HepG2 (cell line): Measurements from ENCODE around the gene PHKB. TPM values are rescaled to one million over a fixed set of nuclear protein-coding genes. Genes with fewer than 3 reads are reported as not detected.
A peak's percentile ranks its signal among the peaks of the same experiment; 100 is the strongest.

ENCODE experiments used
- ASH2L ChIP-seq: fragments of 300-600, 200-600 bp; sonication (generic); IDR thresholded peaks from 2 replicates; pipeline ENCODE4 v1.7.0; 2017; ENCODE audit warnings: low read depth, mild to moderate bottlenecking, moderate library complexity, mixed read lengths, low read length; ENCODE audit not compliant: insufficient read length
- ATAD3A ChIP-seq: sonication (generic); formaldehyde crosslinking; IDR thresholded peaks from 2 replicates; pipeline ENCODE4 v1.4.0; 2020; ENCODE audit warnings: missing genetic modification reagents
- CBX5 ChIP-seq: sonication (generic); formaldehyde crosslinking; IDR thresholded peaks from 2 replicates; pipeline ENCODE4 v1.4.0; 2020; ENCODE audit warnings: missing genetic modification reagents, borderline replicate concordance
- FIP1L1 ChIP-seq: fragments of 200-400 bp; formaldehyde crosslinking; IDR thresholded peaks from 2 replicates; pipeline ENCODE4 v1.6.1; 2018; ENCODE audit warnings: low read depth, mild to moderate bottlenecking, low read length, moderate library complexity, borderline replicate concordance; ENCODE audit not compliant: insufficient read depth
- FOXK1 ChIP-seq: sonication (generic); formaldehyde crosslinking; IDR thresholded peaks from 2 replicates; pipeline ENCODE4 v1.4.0; 2020; ENCODE audit warnings: low read depth, missing genetic modification reagents, borderline replicate concordance
- HHEX ChIP-seq: IDR thresholded peaks from 2 replicates; pipeline ENCODE4 v1.6.1; 2016; ENCODE audit warnings: control low read depth
- HNRNPH1 ChIP-seq: fragments of 200-400 bp; formaldehyde crosslinking; optimal IDR thresholded peaks from 2 replicates; pipeline ENCODE3; 2017; ENCODE audit warnings: mild to moderate bottlenecking, low read depth, low read length
- HOMEZ ChIP-seq: IDR thresholded peaks from 2 replicates; pipeline ENCODE4 v1.6.1; 2016; ENCODE audit warnings: low read depth
- JDP2 ChIP-seq: sonication (generic); formaldehyde crosslinking; IDR thresholded peaks from 2 replicates; pipeline ENCODE4 v1.8.1; 2022; ENCODE audit warnings: missing genetic modification reagents, borderline replicate concordance
- KAT8 ChIP-seq: IDR thresholded peaks from 2 replicates; pipeline ENCODE4 v1.6.1; 2016; ENCODE audit warnings: missing genetic modification reagents, missing compliant biosample characterization
- MBNL3 ChIP-seq: fragments of 250-450 bp; sonication (Bioruptor Pico); conservative IDR thresholded peaks from 2 replicates; pipeline ENCODE4 v1.8.0; 2022; ENCODE audit warnings: mild to moderate bottlenecking, inconsistent platforms
- MIER2 ChIP-seq: IDR thresholded peaks from 2 replicates; pipeline ENCODE4 v1.6.1; 2016; ENCODE audit warnings: missing biosample characterization, missing genetic modification reagents
- NCOA1 ChIP-seq: sonication (generic); formaldehyde crosslinking; IDR thresholded peaks from 2 replicates; pipeline ENCODE4 v1.9.0; 2021; ENCODE audit warnings: missing genetic modification reagents
- NR1H2 ChIP-seq: sonication (generic); formaldehyde crosslinking; IDR thresholded peaks from 2 replicates; pipeline ENCODE4 v1.8.1; 2022; ENCODE audit warnings: low read depth, missing genetic modification reagents, borderline replicate concordance
- PAXIP1 ChIP-seq: sonication (generic); formaldehyde crosslinking; conservative IDR thresholded peaks from 2 replicates; pipeline ENCODE4 v1.4.0; 2020; ENCODE audit warnings: mild to moderate bottlenecking, missing genetic modification reagents, moderate library complexity
- POLR2AphosphoS5 ChIP-seq: IDR thresholded peaks from 2 replicates; pipeline ENCODE4 v1.6.1; 2012; ENCODE audit warnings: low read depth, low read length
- SCMH1 ChIP-seq: sonication (generic); formaldehyde crosslinking; IDR thresholded peaks from 2 replicates; pipeline ENCODE4 v1.9.0; 2021; ENCODE audit warnings: missing genetic modification reagents, mild to moderate bottlenecking, borderline replicate concordance
- TGIF2 ChIP-seq: IDR thresholded peaks from 2 replicates; pipeline ENCODE4 v1.6.1; 2016; ENCODE audit warnings: control low read depth, missing compliant biosample characterization
- THRA ChIP-seq: sonication (generic); formaldehyde crosslinking; IDR thresholded peaks from 2 replicates; pipeline ENCODE4 v1.4.0; 2020; ENCODE audit warnings: missing genetic modification reagents, borderline replicate concordance
- ZNF232 ChIP-seq: sonication (generic); formaldehyde crosslinking; IDR thresholded peaks from 2 replicates; pipeline ENCODE4 v1.4.0; 2020; ENCODE audit warnings: missing genetic modification reagents, borderline replicate concordance
- ZNF33A ChIP-seq: sonication (generic); formaldehyde crosslinking; IDR thresholded peaks from 2 replicates; pipeline ENCODE4 v1.5.1; 2020; ENCODE audit warnings: missing genetic modification reagents, mild to moderate bottlenecking, moderate library complexity, borderline replicate concordance
- ZNF605 ChIP-seq: sonication (generic); formaldehyde crosslinking; IDR thresholded peaks from 2 replicates; pipeline ENCODE4 v1.8.0; 2022; ENCODE audit warnings: mild to moderate bottlenecking, missing genetic modification reagents
- ZNF616 ChIP-seq: sonication (generic); formaldehyde crosslinking; IDR thresholded peaks from 2 replicates; pipeline ENCODE4 v1.5.0; 2020; ENCODE audit warnings: low read depth, mild to moderate bottlenecking, missing genetic modification reagents
- ZNF670 ChIP-seq: sonication (generic); formaldehyde crosslinking; IDR thresholded peaks from 2 replicates; pipeline ENCODE4 v1.8.0; 2022; ENCODE audit warnings: mild to moderate bottlenecking, missing genetic modification reagents, borderline replicate concordance
- ZNF816 ChIP-seq: sonication (generic); formaldehyde crosslinking; IDR thresholded peaks from 2 replicates; pipeline ENCODE4 v1.8.0; 2022; ENCODE audit warnings: missing genetic modification reagents, mild to moderate bottlenecking, borderline replicate concordance
- polyA plus RNA-seq, 8 experiments: library from polyadenylated mRNA; depleted of rRNA in 3 of 8; stranded (reverse) in 7 of 8; unstranded in 1 of 8; fragments of >200 nt; fragmentation: Illumina TruSeq in 4 of 8; extraction: Trizol in 4 of 8; gene quantifications; 2 replicates each; pipeline versions ENCODE4 v1.2.1 to v1.2.3, GENCODE V29; 2011 to 2016; ENCODE audit warnings: low read depth in 4 of 8, missing spikeins in 1 of 8, mixed read lengths in 1 of 8; ENCODE audit not compliant: insufficient read depth in 1 of 8
- total RNA-seq, 5 experiments: library from RNA; depleted of rRNA; stranded (reverse); fragments of >200 nt; fragmentation: Illumina TruSeq; extraction: Trizol; gene quantifications; 2 replicates each; pipeline ENCODE4 v1.2.3, GENCODE V29; 2016; ENCODE audit warnings: low read depth in 1 of 5

PHKB gene
- total and polyA plus RNA-seq, 2 of the 13 experiments (the other 11 are each of a cell fraction or from before 2014, with no cell fraction given) = 66.0 to 80.8 TPM

- TF ChIP-seq FOXK1 (CRISPR knock-in tag) (no peak), HNRNPH1 (no peak), NR1H2 (CRISPR knock-in tag) (no peak), NCOA1 (no peak), POLR2AphosphoS5 (peak; percentile 39; the same call in 1 of the 2 replicates), MIER2 (CRISPR knock-in tag) (no peak), THRA (peak; percentile 55; the same call in 1 of the 2 replicates), PAXIP1 (CRISPR knock-in tag) (no peak), ZNF605 (CRISPR knock-in tag) (0 out of 2 replicates have a peak, but pooled peaks have one; percentile 17), KAT8 (CRISPR knock-in tag) (no peak), SCMH1 (CRISPR knock-in tag) (no peak), HOMEZ (no peak), ASH2L (peak; percentile 56), ZNF616 (CRISPR knock-in tag) (no peak), ATAD3A (no peak), TGIF2 (no peak; the same call in 1 of the 2 replicates), MBNL3 (no peak), CBX5 (no peak), ZNF670 (peak; percentile 51; the same call in 1 of the 2 replicates), FIP1L1 (no peak), ZNF816 (CRISPR knock-in tag) (peak; percentile 43), JDP2 (CRISPR knock-in tag) (no peak), ZNF33A (CRISPR knock-in tag) (0 out of 2 replicates have a peak, but pooled peaks have one; percentile 89), ZNF232 (CRISPR knock-in tag) (no peak), HHEX (no peak)
These were observed 601 bp downstream of the PHKB start (continued) for GRCh38 chr16:47461598-47462266.
